GM18873 (cell line): ENCODE results near the gene PTPRK.
"Not testable (repeated sequence)": the region's sequence is repeated elsewhere in the genome, so short reads cannot be mapped to it uniquely, and the experiment has no call there.

Experiments used
- ATAC-seq: cut with Tn5 transposase; IDR thresholded peaks from one replicate; pipeline ENCODE4 v1.9.1; 2021; ENCODE audit warnings: mild to moderate bottlenecking, moderate library complexity, moderate number of reproducible peaks; ENCODE audit not compliant: unreplicated experiment, low FRiP score

The PTPRK gene

DNA sequence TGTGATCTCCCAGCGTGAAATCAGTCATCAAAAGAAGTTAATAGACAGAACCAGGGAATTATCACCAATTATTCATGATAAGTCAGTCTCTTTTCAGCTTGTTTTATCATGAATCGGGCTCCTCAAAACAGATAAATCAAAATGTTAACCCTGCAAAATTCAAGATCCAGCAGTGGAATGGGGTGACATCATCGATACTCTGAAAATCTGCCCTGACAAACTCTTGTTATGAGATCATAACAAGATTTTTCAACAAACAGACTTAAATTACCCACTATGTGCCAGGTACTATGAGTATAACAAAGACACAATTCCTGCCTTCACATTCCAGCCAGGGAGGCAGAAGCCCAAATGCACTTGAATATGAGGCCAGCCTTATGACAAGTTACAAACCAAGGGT is 64.4 kb downstream of the PTPRK start:
- ATAC-seq: no peak

DNA sequence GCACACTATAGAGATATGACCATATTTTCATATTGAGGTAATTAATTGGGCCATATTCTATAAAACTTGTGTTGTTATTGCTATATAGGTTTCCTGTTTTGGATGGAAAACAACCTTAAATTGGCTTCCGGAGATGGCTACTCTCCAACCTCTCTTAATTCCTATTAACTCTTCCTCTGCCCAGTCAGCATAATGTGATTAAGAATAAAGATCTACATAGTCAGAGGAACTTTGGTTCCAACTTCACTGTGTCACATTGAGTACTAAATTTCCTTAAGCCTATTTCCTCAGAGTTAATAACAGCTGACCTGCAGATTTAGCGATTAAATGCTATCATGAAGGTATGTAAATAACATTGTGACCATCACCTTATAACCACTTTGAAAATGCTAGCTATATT is 67.7 kb downstream of the PTPRK start:
- no peak for ATAC-seq

GRCh38 chr6:128446497-128446896 is 73.9 kb downstream of the PTPRK start:
- ATAC-seq: no peak

GRCh38 chr6:128443553-128443952 is 76.8 kb downstream of the PTPRK start:
- ATAC-seq: no peak

- no peak for ATAC-seq
Observed at GRCh38 chr6:128439627-128440026, 80.8 kb downstream of the PTPRK start.

DNA sequence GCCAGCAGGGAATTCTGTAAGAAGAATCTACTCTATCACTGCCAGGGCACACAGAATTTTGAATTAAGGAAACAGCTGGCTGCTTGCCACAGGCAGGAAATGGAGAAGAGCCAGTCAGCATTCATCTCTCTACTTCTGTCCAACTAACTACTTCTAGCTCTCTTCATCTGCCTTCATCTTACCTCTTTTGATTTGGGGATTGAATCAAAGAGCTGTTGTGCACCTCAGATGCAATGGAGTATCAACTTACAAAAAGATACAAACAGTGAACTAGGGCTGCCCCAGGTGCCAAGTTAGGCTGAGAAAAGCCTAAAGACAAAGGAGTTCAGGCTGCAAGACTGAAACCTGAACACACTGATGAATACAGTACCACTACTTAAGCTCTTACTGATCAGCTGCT is 82.0 kb downstream of the PTPRK start:
- no peak for ATAC-seq

DNA sequence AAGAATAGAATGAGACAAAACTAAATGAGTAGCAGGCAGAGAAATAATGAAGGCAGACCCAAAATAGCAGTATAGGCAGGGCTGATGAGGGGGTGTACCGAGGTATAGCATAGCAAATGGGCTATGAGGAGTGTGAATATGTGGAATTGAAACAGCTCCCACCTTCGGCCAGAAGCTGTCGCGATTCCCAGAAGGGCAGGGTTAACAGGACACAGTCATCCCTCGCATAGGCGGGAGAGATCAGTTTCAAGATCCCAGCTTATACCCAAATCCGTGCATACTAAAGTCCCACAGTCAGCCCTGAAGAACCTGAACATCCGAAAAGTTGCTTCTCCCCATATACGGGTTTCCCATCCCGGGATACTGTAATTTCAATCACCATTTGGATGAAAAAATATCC is 82.7 kb downstream of the PTPRK start:
- ATAC-seq: no peak

GRCh38 chr6:128434752-128435151 is 85.6 kb downstream of the PTPRK start:
- ATAC-seq: not testable (repeated sequence)

- no peak for ATAC-seq
Observed at GRCh38 chr6:128432394-128432793, 88.0 kb downstream of the PTPRK start.

DNA sequence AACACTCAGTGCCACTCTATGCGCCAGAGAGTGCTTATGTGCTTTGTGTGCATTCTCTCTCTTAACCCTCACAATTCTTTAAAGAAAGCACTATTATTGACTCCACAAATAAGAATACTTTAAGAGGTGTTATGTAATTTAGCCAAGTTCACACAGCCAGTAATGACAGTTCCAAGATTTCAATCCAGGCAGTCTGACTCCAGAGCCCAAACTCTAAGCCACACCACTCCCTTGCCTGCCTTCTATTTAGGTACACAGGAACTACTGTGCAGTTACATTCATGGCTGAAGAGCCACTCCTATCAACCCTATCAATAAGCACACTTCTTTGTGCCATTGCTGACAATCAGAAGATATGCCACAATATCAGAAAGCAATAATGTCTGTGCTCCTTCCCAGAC is 93.3 kb downstream of the PTPRK start:
- no peak for ATAC-seq

DNA sequence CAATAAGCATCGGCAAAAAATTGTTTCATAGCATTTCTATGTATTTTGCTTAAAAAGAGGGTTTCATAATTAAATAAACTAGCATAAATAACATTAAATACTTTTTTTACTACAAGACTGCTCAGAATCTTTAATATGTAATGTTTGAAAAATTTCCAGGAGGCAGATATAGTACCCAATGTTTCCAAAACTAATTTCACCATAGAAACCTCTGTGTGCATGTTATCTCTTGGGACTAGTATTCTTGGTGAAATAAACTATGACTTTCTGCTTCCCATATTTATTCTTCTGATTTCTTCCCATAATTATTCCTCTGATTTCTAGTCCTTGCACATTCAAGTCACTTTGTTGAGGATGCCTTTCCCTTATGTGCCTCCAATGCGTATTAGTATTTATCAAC is 94.5 kb downstream of the PTPRK start:
- no peak for ATAC-seq

- ATAC-seq: no peak
Observed at GRCh38 chr6:128422871-128423270, 97.5 kb downstream of the PTPRK start.

- ATAC-seq: no peak
Observed at GRCh38 chr6:128422200-128422599, 98.2 kb downstream of the PTPRK start.

DNA sequence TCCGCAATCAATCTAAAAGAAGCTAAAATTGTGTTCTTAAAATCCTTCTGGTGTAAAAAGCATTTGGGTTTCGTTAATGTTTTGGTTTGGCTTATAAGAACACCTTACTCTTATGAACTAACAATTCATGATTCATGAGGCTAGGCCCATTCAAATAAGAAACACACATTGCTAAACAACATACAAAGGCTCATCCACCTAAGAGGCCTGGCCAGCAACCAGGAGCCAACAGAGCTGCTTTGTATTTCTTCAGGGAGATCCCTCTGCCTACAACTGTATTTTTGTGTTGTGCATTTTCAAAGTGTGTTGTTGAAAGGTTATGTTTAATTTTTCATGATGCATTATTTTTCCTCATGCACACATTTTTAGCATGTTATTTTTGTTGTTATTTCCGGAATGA is 98.6 kb downstream of the PTPRK start:
- ATAC-seq: no peak

DNA sequence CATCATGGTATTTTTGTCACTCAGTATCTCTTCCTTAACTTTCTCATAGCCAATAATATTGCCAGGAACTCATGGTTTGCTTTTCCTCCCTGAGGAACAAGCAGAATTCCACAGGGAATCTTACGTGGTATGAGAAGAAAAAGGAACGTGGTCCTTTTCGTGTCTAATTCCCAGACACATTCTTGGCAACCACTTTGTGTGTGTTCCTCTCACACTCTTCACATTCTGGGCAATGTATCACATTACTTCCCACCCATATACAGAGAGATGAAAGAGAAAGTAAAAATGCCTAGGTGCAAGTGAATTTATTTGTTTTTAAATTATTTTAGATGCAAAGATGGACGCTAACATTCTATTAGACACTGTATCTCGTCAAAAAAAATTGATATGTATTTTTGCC is 102.7 kb downstream of the PTPRK start:
- ATAC-seq: no peak

GRCh38 chr6:128415387-128415786 is 105.0 kb downstream of the PTPRK start:
- no peak for ATAC-seq

DNA sequence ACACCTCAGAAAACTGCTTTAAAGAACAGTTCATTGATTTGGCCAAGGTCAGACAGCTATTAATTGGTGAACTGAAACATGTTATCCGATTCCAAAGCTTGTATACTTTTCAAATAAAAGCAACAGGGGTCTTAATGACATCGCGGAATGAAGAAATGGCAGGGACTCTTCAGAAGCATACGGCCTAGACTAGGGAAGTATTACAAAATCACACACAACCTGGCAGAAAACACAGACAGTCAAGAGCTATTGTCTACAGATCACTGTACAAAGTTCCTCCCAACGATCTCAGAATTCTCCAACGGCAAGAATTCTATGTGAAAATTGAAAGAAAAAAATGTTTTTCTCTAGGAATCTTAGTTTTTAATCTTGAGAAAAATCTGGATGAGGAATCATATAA is 105.5 kb downstream of the PTPRK start:
- ATAC-seq: no peak

DNA sequence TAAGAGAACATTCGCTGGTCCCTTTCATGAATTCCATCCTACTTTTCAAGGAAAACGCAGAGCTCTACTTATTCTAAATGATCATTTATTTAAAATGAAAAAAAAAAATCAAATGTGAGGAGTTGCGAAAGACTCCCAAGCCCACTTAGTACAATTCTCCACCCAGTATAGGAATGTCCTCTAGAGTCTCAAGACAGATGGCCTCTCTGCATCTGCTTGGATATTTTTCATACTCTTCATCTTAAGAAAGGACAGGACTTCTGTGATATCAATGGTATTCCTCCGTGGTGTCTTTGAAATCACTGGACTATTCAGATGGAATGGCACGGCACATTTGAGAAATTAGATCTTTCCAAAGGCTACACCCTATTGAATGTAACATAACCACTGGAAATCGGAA is 107.1 kb downstream of the PTPRK start:
- ATAC-seq: no peak

GRCh38 chr6:128412680-128413079 is 107.7 kb downstream of the PTPRK start:
- ATAC-seq: no peak

GRCh38 chr6:128410584-128410983 is 109.8 kb downstream of the PTPRK start:
- no peak for ATAC-seq

DNA sequence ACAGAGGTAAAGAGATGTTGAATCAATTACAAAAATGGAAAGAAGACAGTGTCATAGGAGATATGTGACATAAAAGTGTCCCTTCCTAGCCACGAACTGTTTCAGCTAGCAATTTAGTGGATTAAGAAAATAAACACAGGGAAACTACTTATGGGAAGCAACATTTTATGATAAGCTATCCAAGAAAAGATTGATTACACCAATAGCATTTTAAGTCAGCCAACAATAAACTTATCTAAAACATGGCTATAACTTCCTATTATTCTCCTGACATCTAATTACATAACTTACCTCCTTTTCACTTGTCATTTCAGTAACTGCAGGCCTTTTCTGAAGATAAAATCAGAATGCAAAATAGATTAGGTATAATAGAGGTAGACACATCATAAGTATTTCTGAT is 111.4 kb downstream of the PTPRK start:
- no peak for ATAC-seq

GRCh38 chr6:128406453-128406852 is 113.9 kb downstream of the PTPRK start:
- ATAC-seq: no peak

GRCh38 chr6:128403618-128404444 is 116.6 kb downstream of the PTPRK start:
- ATAC-seq: no peak
